HFF-Myc (cell line): ENCODE data around the gene HM13.
A peak's percentile ranks its signal among the peaks of the same experiment; 100 is the strongest.

Experiments
- DNase-seq: peaks from one replicate; pipeline ENCODE4 v3.0.0-alpha.2; 2011; ENCODE audit warnings: low read depth; ENCODE audit errors: extremely low read depth
- H3K4me3 ChIP-seq: replicated peaks from 2 replicates; pipeline ENCODE4 v1.5.1; 2011; ENCODE audit warnings: low read depth, mild to moderate bottlenecking, control low read depth, low read length
- TF ChIP-seq, protein P1 (sequence below): IDR thresholded peaks from 2 replicates; pipeline ENCODE4 v1.5.1; 2012; ENCODE audit warnings: mild to moderate bottlenecking, low read depth, low read length, control low read depth; ENCODE audit errors: missing control alignments

HM13 gene

DNA sequence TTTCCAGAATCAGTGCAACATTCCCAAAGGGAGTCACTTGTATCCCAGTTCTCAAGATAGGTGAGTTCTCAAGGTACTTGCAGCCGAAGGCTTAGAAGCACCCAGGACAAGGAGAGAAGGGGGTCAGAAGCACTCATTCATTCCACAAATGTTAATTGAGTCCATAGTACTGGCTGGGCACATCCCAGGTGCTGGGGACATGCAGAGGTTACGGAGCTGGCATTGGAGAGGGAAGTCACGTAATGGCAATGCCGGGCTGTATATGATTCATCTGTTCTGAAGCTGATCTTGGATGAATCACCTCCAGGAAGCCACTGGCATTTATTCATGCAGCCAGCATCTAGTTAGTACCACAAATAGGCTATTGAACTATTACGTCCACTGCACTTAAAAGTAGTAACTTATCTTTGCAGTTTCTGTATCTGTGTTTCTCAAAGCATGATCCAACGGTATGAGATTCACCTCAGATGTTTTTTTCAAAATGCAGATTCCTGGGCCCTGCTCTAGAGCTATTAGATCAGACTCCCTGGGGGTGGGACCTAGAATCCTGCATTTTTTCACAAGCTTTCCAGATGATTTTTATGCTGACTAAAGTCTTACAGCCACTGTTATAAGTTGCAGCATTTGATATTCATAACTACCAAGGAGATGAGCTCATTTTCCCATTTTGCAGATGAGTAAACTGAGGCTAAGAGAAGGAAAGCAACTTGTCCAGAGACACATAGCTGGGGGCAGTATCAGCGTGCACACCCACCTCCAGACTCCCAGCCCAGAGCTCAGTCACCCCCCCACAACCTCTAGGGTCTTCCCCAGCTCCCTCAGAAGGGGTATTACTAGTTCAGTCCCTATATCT lies 46.7 kb downstream of the HM13 start:
- H3K4me3 ChIP-seq = no peak overlapping the region
- DNase-seq = peak; percentile 84
- TF ChIP-seq, protein P1, sequence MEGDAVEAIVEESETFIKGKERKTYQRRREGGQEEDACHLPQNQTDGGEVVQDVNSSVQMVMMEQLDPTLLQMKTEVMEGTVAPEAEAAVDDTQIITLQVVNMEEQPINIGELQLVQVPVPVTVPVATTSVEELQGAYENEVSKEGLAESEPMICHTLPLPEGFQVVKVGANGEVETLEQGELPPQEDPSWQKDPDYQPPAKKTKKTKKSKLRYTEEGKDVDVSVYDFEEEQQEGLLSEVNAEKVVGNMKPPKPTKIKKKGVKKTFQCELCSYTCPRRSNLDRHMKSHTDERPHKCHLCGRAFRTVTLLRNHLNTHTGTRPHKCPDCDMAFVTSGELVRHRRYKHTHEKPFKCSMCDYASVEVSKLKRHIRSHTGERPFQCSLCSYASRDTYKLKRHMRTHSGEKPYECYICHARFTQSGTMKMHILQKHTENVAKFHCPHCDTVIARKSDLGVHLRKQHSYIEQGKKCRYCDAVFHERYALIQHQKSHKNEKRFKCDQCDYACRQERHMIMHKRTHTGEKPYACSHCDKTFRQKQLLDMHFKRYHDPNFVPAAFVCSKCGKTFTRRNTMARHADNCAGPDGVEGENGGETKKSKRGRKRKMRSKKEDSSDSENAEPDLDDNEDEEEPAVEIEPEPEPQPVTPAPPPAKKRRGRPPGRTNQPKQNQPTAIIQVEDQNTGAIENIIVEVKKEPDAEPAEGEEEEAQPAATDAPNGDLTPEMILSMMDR = no peak

DNA sequence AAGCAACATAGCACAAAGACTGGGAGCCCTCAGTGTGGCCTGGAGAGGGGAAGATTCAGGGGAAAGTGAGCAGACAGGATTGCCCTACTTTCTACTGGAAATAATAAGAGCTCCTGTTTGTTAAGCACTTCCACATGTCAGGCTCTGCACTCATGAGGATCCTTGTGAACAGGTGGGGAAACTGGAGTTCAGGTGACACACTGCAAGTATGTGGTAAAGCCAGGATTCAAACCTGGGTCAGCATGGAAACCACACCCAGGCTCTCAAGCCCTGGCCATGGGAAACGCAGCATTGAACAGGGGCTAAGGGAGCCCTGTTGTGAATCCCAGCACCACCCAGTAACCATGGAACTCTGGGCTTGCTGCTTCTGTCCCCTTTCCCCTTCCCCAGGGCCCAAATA lies 48.0 kb downstream of the HM13 start:
- TF ChIP-seq, protein P1 = no peak
- no peak overlapping the region for H3K4me3 ChIP-seq
- no peak for DNase-seq

DNA sequence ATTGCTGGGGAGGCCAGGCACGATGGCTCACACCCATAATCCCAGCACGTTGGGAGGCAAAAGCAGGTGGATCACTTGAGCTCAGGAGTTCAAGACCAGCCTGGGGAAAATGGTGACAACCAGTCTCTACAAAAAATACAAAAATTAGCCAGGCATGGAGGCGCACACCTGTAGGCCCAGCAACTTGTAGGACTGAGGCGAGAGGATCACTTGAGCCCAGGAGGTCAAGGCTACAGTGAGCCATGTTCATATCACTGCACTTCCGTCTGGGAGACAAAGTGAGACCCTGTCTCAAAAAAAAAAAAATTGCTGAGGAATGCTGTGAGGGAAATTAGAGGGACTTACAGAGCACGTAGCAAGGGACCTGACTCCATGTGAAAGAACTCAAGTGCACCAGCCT lies 50.0 kb downstream of the HM13 start:
- no peak for DNase-seq
- no peak overlapping the region for H3K4me3 ChIP-seq
- TF ChIP-seq, protein P1 = no peak

DNA sequence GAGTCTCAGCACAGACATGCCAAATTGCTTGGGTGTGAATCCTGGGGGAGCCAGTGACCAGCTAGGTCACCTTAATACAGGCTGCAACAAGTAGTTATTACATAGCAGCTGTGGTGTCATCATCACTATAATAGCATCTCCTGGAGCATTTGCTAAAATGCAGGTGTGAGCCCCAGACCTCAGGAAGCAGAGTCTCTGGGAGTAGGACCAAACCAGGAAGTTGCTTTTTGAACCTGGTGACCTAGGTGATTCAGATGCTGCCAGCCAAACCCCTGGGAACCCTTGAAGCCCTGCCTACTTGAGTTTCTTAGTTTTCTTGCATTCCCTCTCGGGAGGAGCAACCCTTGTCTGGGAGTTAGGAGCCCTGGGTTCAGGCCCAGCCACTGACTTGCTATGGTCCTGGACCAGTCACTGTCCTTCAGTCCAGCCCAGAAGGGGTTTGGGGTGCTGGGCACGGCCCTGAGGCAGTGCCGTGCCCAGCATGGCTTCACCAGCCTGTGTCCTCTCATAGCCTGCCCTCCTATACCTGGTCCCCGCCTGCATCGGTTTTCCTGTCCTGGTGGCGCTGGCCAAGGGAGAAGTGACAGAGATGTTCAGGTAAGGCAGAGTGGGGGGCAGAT lies 51.6 kb downstream of the HM13 start:
- DNase-seq = no peak
- TF ChIP-seq, protein P1 = no peak
- no peak overlapping the region for H3K4me3 ChIP-seq

DNA sequence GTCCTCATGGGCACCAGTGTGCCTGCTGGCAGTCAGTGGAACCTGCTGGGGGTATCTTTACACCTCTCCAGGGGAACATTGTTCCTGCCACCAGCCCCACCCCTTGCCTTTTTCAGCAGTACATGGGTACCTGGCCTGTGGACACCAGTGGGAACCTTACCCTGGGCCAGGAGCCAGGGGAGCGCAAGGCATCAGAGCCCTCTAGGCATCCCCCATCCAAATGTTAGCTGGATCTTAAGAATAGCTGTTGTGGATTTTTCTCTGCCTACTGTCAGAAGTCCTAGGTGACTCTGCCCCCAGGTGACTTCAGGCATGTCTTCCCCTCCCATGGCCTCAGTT lies 52.0 kb downstream of the HM13 start:
- TF ChIP-seq, protein P1 = no peak
- H3K4me3 ChIP-seq = no peak overlapping the region

DNA sequence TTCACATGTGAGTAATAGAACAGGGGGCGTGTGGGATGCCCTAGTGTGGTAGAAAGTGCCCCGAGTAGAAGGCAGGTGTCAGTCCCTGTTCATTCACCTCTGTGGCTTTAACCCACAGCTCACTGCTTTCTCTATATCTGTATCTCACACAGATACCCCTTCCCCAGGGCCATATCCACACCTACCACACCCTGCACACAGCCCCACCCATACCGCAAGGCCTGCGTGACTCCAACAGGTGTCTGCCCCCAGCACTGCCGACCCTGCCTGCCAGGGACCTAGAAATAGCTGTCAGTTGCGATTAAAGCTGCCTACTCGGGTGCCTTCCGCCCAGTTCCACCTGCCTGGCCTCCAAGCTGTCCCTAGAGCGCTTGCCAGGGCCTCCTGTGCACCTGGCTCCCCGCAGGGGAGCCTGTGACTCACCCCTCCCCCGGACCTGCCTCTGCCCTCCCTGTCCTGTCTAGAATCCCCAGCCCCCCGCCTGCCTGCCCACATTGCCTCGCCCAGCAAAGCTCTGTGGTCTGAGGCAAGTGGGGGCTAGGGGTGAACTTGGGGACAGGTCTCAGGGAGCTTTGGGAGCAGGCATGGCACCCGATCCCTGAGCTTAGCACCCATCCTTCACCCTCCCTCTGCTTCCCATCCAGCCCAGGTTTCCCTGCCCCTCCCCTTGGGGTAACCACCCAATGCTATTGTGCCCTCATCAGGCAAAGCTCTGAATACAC lies 52.6 kb downstream of the HM13 start:
- no peak overlapping the region for H3K4me3 ChIP-seq
- DNase-seq = no peak
- TF ChIP-seq, protein P1 = no peak

More for the DNA sequence above, 52.0 kb downstream of the HM13 start:
- DNase-seq = no peak
